ENCODE measurements around the gene ROBO2. TPM values are rescaled to one million over a fixed set of nuclear protein-coding genes. Genes with fewer than 3 reads are reported as not detected.

Gene ROBO2
- total and polyA plus RNA-seq, 10 donors: 0.41 to 14.8 (median 5.2) TPM

- 78 to 91% (median 82%) methylated on average over 4 of the region's 4 CpGs for WGBS, 5 donors
- Histone ChIP-seq H3K27me3 (replicated peaks in 1 of 7) (no peaks in the 10 kb centered on the region), H3K27ac (no peak overlapping the region), H3K4me3 (no peak overlapping the region), H3K36me3 (no peaks in the 10 kb centered on the region), H3K9me3 (no peaks in the 10 kb centered on the region), H3K4me1 (no peaks in the 10 kb centered on the region)
- no peak for DNase-seq
- intact Hi-C loops (cut with DNase I; ENCODE audit: low total_unique reads): no loop called here
- no peak for TF ChIP-seq POLR2A (IDR thresholded peaks at IDR 0.05)
Measured at GRCh38 chr3:77182341-77182740, 142.4 kb downstream of the ROBO2 start.

- no peak for DNase-seq
- TF ChIP-seq, protein P1, sequence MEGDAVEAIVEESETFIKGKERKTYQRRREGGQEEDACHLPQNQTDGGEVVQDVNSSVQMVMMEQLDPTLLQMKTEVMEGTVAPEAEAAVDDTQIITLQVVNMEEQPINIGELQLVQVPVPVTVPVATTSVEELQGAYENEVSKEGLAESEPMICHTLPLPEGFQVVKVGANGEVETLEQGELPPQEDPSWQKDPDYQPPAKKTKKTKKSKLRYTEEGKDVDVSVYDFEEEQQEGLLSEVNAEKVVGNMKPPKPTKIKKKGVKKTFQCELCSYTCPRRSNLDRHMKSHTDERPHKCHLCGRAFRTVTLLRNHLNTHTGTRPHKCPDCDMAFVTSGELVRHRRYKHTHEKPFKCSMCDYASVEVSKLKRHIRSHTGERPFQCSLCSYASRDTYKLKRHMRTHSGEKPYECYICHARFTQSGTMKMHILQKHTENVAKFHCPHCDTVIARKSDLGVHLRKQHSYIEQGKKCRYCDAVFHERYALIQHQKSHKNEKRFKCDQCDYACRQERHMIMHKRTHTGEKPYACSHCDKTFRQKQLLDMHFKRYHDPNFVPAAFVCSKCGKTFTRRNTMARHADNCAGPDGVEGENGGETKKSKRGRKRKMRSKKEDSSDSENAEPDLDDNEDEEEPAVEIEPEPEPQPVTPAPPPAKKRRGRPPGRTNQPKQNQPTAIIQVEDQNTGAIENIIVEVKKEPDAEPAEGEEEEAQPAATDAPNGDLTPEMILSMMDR (IDR thresholded peaks at IDR 0.05 in 8 of 11, conservative IDR thresholded peaks at IDR 0.05 in 3 of 11): no peak
- TF ChIP-seq POLR2AphosphoS5 (IDR thresholded peaks at IDR 0.05) (no peak), POLR2A (IDR thresholded peaks at IDR 0.05) (no peak)
- Histone ChIP-seq H3K4me1 (no peaks in the 10 kb centered on the region), H3K27me3 (replicated peaks in 1 of 7) (no peaks in the 10 kb centered on the region), H3K9me3 (no peaks in the 10 kb centered on the region), H3K36me3 (no peaks in the 10 kb centered on the region), H3K27ac (no peak overlapping the region), H3K4me3 (no peak overlapping the region)
- WGBS, 5 donors: 57 to 81% (median 72%) methylated on average over 1 of the region's 1 CpG
- intact Hi-C loops (cut with DNase I; ENCODE audit: low total_unique reads): no loop called here
Measured at GRCh38 chr3:77186319-77186718, 146.4 kb downstream of the ROBO2 start.

GRCh38 chr3:77186728-77187127 lies 146.8 kb downstream of the ROBO2 start:
- H3K4me1 ChIP-seq: no peaks in the 10 kb centered on the region
- H3K27me3 ChIP-seq (replicated peaks in 1 of 7): no peaks in the 10 kb centered on the region
- no peaks in the 10 kb centered on the region for H3K36me3 ChIP-seq
- no peaks in the 10 kb centered on the region for H3K9me3 ChIP-seq
- no peak overlapping the region for H3K4me3 ChIP-seq
- DNase-seq: no peak
- no peak overlapping the region for H3K27ac ChIP-seq
- intact Hi-C loops (cut with DNase I; ENCODE audit: low total_unique reads): no loop called here
- WGBS, 5 donors: 17 to 32% (median 25%) methylated on average over 4 of the region's 4 CpGs
- no peak for TF ChIP-seq POLR2A (IDR thresholded peaks at IDR 0.05)
- TF ChIP-seq, protein P1 (IDR thresholded peaks at IDR 0.05 in 8 of 11, conservative IDR thresholded peaks at IDR 0.05 in 3 of 11): no peak
- TF ChIP-seq POLR2AphosphoS5 (IDR thresholded peaks at IDR 0.05): no peak

- WGBS, 5 donors: 77 to 95% (median 89%) methylated on average over 2 of the region's 2 CpGs
- DNase-seq: no peak
- no peak overlapping the region for H3K4me3 ChIP-seq
- H3K27me3 ChIP-seq (replicated peaks in 1 of 7): no peaks in the 10 kb centered on the region
- H3K9me3 ChIP-seq: no peaks in the 10 kb centered on the region
- no peaks in the 10 kb centered on the region for H3K4me1 ChIP-seq
- H3K27ac ChIP-seq: no peak overlapping the region
- TF ChIP-seq POLR2AphosphoS5 (IDR thresholded peaks at IDR 0.05) (no peak), POLR2A (IDR thresholded peaks at IDR 0.05) (no peak)
- TF ChIP-seq, protein P1 (IDR thresholded peaks at IDR 0.05 in 8 of 11, conservative IDR thresholded peaks at IDR 0.05 in 3 of 11): no peak
- H3K36me3 ChIP-seq: no peaks in the 10 kb centered on the region
- intact Hi-C loops (cut with DNase I; ENCODE audit: low total_unique reads): no loop called here
Measured at GRCh38 chr3:77188210-77188609, 148.3 kb downstream of the ROBO2 start.

- DNase-seq: no peak
- TF ChIP-seq POLR2AphosphoS5 (IDR thresholded peaks at IDR 0.05) (no peak), POLR2A (IDR thresholded peaks at IDR 0.05) (no peak)
- TF ChIP-seq, protein P1 (IDR thresholded peaks at IDR 0.05 in 8 of 11, conservative IDR thresholded peaks at IDR 0.05 in 3 of 11): no peak
- Histone ChIP-seq H3K27ac (no peak overlapping the region), H3K4me1 (no peaks in the 10 kb centered on the region), H3K4me3 (no peak overlapping the region), H3K9me3 (no peaks in the 10 kb centered on the region), H3K36me3 (no peaks in the 10 kb centered on the region), H3K27me3 (replicated peaks in 1 of 7) (no peaks in the 10 kb centered on the region)
- whole genome bisulfite sequencing, 5 donors: 72 to 84% (median 83%) methylated on average over 2 of the region's 2 CpGs
- intact Hi-C loops (cut with DNase I; ENCODE audit: low total_unique reads): no loop called here
Measured at GRCh38 chr3:77189258-77189657, 149.4 kb downstream of the ROBO2 start.
